ENCODE measurements around the gene IBTK.
"Not testable (repeated sequence)": the region's sequence is repeated elsewhere in the genome, so short reads cannot be mapped to it uniquely, and the experiment has no call there.

The IBTK gene

GRCh38 chr6:82182756-82183155 lies 64.8 kb downstream of the IBTK start:
- in situ Hi-C loops (cut with HindIII; ENCODE audit: low sequenced_read_pairs) = no loop called here

DNA sequence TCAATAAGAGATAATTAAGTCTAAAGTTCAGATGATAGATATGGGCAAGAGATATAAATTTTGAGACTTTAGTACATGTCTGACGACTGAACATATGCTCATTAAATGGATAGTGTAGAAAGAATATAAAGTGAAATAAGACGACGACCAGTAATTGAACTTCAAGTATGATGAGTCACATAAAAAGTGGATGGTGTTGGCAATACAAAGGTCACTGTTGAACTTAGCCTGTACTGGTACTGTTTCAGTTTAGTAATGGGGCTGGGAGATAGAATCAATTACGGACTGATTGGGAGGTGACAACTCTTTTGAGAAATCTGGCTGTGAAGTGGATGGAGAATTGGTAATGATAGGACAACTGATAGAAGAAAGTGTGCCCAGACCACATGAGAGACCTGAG lies 68.1 kb downstream of the IBTK start:
- in situ Hi-C loops (cut with HindIII; ENCODE audit: low sequenced_read_pairs) = no loop called here

DNA sequence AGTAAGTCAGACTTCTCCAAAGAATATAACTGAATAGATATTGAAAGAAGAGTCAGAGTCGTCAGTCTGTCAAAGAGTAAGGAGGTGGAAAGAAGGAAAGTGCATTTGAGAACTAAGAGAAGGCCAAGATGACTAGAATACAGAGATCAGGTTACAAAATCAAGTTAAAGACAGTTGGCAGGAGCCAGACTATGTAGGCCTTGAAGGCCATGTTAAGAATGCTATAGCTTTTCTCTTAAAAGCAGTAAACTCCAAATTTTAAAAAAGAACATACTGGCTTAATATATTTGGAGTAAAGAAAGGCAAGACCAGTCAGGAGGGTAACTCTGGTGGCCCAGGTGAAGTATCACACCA lies 68.8 kb downstream of the IBTK start:
- in situ Hi-C loops (cut with HindIII; ENCODE audit: low sequenced_read_pairs) = no loop called here

GRCh38 chr6:82178077-82178758 lies 69.3 kb downstream of the IBTK start:
- in situ Hi-C loops (cut with HindIII; ENCODE audit: low sequenced_read_pairs) = no loop called here

DNA sequence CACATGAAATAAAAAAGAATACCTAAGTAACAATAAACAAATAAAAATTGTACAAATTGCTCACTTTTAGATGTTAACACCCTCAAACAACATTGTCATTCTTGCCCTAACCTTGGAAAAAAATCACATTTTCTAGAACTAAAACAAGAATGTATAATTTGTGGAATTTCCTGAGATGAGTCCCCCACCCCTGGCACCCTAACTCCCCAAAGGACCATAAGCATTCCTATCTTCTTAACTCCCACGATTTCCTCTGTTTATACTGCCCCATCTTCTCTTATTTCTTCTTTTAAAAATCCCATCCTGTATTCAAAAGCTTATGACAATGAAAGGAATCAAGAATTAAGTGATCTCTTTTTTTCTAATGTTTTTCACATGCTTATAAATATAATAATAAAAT lies 70.9 kb downstream of the IBTK start:
- in situ Hi-C loops (cut with HindIII; ENCODE audit: low sequenced_read_pairs) = no loop called here

DNA sequence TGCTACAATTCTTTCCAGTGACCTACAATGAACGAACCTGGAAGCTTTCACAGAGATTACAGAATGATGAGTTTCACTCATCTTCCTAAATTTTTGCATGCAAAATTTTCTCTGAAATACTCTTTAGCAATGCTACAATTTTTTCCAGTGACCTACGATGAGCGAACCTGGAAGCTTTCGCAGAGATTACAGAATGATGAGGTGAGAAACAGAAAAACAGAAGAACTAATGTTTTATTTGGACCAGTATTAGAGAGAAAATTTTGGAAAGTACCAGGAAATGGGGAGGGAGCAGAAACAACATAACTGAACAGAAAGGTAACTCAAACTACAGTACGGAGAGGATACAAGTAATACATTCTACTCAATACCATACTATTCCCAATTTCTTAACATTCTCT lies 75.0 kb downstream of the IBTK start:
- in situ Hi-C loops (cut with HindIII; ENCODE audit: low sequenced_read_pairs) = no loop called here

DNA sequence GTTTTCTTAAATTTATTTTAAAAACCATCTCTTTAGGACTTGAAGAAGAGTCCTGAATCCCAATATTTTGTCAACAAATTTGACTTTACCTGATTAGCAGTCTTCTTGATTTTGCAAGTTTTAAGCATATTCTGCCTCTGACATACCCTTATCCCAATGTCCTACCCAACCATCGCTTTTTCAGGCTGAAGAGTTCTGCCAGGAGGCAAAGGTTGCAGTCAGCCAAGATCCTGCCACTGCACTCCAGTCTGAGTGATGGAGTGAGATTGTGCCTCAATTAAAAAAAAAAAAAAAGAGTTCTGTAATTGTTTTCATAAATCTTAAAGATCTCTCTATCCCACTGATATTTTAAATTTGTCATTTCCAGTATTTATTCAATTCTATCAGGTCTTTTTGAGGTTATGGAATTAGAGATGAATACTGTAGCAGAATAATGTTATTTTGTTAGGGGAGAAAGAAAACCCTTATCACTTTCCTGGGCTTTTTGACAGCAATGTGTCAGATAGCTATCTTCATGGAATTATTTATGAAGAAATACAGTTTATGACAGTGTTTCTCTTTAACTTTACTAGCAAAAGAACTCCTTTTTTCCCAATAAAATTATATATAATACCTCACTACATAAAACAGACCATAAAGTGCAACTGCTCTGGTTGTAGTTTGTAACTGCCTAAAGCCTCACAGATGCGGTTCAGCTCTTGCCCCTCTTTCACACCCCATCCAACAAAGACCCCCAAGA lies 78.2 kb downstream of the IBTK start:
- in situ Hi-C loops (cut with HindIII; ENCODE audit: low sequenced_read_pairs) = loop anchor here (5.0 kb wide), 1 partner anchor 52 kb away; no protein-coding TSS in a partner anchor

DNA sequence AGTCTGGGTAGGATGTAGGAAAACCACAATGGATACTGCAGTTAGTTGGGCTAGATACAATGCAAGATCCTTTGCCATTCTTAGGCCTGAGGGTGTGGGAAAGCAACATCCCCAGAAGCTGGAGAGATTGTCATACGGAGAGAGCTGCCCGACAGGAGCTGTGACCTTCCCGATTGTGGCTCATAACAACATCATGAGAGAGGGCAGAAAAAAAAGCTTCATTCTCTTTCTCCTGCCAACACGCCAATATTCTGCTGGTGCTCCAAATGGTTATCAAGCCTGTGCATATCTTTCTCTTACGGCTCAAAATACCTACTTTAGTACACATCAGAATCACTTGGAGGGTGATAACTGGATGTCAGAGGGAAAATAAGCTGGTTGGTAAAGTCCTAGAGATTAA lies 81.1 kb downstream of the IBTK start:
- in situ Hi-C loops (cut with HindIII; ENCODE audit: low sequenced_read_pairs) = loop anchor here (5.0 kb wide), 1 partner anchor 49 kb away; no protein-coding TSS in a partner anchor

DNA sequence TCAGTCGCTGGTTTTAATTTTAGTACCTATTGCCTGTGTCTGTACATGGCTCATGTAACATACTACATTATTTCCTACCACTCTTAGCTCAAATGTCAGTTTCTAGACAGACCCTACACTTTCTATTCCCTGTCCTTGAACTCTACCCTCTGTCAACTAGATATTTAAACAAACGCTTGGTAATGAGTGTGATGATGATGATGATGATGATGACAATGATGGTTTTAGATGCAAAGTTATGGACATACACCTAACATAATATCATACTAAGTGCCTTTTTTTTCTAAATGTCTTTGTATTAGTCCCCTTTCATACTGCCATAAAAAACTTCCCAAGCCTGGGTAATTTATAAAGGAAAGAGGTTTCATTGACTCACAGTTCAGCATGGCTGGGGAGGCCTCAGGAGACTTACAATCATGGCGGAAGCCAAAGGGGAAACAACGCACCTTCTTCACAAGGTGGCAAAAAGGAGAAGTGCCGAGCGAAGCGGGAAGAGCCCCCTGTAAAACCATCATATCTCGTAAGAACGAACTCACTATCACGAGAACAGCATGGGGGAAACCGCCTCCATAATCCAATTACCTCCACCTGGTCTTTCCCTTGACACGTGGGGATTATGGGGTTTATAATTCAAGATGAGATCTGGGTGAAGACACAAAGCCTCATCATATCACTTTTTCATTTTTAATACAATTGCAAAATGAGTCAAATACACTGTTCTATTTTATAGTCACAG lies 87.1 kb downstream of the IBTK start:
- in situ Hi-C loops (cut with HindIII; ENCODE audit: low sequenced_read_pairs) = no loop called here

DNA sequence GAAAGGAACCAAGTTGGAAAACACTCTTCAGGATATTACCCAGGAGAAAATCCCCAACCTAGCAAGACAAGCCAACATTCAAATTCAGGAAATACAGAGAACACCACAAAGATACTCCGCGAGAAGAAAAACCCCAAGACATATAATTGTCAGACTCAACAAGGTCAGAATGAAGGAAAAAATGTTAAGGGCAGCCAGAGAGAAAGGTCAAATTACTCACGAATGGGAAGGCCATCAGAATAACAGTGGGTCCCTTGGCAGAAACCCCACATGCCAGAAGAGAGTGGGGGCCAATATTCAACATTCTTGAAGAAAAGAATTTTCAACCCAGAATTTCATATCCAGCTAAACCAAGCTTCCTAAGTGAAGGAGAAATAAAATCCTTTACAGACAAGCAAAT lies 94.8 kb downstream of the IBTK start:
- in situ Hi-C loops (cut with HindIII; ENCODE audit: low sequenced_read_pairs) = not testable (repeated sequence)

DNA sequence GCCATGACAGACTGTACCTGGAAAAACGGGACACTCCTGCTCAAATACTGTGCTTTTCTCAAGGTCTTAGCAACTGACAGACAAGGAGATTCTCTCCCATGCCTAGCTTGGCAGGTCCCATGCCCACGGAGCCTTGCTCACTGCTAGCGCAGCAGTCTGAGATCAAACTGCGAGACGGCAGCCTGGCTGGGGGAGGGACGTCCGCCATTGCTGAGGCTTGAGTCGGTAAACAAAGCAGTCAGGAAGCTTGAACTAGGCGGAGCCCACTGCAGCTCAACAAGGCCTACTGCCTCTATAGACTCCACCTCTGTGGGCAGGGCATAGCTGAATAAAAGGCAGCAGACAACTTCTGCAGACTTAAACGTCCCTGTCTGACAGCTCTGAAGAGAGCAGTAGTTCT lies 96.4 kb downstream of the IBTK start:
- in situ Hi-C loops (cut with HindIII; ENCODE audit: low sequenced_read_pairs) = not testable (repeated sequence)

DNA sequence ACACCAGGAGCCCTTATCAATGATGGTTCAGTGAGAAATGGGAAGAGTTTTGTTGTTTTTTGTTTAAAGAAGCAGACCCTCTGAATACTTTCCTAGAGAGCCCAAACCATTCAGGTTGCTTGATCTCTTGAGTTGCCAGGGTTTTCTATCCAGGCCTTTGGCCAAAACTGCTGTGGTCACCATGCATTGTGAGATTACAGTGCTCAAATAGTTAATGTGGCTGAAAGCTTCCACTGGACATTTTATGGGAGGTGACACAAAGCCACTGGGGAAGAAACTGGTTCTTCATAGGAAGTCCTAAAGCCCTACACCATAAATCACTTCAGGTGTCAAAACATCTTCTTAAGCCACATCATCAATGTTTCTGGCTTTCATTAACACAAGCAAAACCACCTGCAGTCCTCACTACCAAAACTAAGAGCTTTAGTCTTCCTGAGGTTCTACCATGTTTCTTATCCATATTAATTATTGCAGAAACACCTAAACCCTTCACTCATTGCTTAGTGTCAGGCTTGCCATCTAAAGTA lies 101.6 kb downstream of the IBTK start:
- in situ Hi-C loops (cut with HindIII; ENCODE audit: low sequenced_read_pairs) = no loop called here

DNA sequence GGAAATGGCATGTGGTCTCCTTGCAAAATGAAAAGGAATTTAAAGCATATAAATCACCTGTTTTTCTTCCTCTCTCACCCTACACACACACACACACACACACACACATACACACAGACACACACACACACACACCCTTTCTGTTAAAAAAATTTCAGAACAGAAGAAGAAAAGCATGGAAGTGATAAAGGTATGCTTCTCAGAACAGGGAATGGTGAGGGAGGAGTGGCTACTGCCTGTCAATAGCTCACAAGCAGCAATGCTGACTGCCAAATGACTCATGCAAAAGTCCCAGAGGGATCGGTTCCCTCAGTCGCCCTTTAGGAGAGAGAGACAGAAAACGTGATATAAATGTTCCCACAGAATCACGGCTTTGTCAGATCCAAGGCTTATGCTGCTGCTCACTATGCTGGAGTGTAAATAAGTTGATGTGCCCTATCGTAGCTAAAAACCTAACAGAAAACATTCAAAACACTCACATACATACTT lies 102.6 kb downstream of the IBTK start:
- in situ Hi-C loops (cut with HindIII; ENCODE audit: low sequenced_read_pairs) = no loop called here

DNA sequence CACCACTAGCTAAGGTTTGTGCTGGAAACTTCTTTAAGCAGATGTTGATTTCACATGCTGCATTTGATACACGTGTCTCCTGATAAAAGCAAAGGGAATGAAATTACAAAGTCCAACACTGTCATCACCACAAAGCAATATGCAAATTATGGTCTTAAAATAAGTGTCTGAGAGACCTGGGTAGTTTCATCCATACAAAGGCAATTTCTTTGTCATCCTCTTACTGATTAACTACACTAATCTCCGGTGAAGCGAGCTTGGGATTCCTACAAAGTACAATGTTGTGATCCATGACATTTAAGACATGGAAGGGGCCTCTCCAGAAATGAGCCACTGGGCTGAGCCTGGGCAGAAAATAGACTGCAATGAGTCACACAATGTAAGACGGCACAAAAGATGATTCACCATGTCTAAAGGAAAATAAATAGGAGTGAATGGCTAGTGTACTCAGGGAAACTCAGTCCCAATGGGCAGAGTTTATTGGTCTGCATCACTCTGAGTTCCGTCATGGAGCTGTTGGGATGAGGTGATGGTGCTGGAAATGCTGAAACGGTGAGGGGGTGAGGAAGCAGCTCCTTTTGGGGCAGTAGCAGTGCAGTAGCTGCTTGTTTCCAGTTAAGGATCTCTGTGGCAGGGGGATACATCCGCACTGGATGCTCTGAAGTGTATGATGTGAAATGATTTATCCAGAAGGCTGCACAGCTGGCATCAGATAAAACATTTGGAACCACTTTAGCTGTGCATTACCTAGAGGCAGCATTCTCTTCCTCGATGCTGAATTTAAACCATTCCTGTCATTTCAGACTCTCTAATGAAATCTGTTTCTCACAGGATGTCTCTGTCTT lies 103.3 kb downstream of the IBTK start:
- in situ Hi-C loops (cut with HindIII; ENCODE audit: low sequenced_read_pairs) = no loop called here

- in situ Hi-C loops (cut with HindIII; ENCODE audit: low sequenced_read_pairs) = no loop called here
Observed at GRCh38 chr6:82143041-82143481, 104.5 kb downstream of the IBTK start.

DNA sequence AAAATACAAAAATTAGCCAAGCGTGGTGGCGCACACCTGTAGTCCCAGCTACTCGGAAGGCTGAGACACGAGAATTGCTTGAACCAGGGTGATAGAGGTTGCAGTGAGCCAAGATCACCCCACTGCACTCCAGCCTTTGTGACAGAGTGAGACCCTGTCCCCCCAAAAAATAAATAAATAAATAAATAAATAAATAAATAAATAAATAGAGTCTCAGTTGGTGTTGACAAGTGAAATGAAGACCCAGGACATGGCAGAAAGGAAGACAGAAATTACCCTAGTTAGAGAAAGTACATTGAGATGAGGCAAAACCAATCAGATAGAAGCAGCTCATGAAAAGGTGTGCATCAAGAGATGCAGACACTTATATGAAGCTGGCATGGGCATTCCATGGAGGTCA lies 105.0 kb downstream of the IBTK start:
- in situ Hi-C loops (cut with HindIII; ENCODE audit: low sequenced_read_pairs) = no loop called here

- in situ Hi-C loops (cut with HindIII; ENCODE audit: low sequenced_read_pairs) = no loop called here
Observed at GRCh38 chr6:82138075-82138791, 109.3 kb downstream of the IBTK start.

- in situ Hi-C loops (cut with HindIII; ENCODE audit: low sequenced_read_pairs) = no loop called here
Observed at GRCh38 chr6:82131441-82131840, 116.1 kb downstream of the IBTK start.

DNA sequence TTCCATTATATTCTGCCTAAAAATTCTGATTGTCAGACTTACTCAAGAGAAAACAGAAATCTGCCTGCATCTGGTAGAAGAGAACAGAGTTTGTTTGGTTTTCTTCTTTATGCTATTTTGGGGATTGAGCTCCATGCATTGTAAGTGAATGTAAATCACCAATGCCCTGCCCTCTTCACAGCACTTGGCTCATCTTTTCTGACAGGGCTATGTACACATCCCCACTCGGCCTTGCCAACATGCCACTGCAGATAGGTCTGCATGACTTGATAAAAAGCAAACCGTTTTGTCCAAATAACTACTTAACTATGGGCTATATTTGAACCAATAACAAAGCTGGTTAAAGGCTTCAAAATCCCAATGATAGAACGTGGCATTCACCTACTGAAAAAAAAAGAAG lies 117.7 kb downstream of the IBTK start:
- in situ Hi-C loops (cut with HindIII; ENCODE audit: low sequenced_read_pairs) = no loop called here

GRCh38 chr6:82128973-82129372 lies 118.6 kb downstream of the IBTK start:
- in situ Hi-C loops (cut with HindIII; ENCODE audit: low sequenced_read_pairs) = not testable (repeated sequence)

Measured in endothelial cell of hepatic sinusoid (primary cell).